Dedifferentiated amniotic fluid mesenchymal stem cell (primary cell): Measurements from ENCODE around the gene FGGY.
A peak's percentile ranks its signal among the peaks of the same experiment; 100 is the strongest.

Experiments
- DNase-seq: peaks from one replicate; pipeline ENCODE4 v3.0.0-alpha.2; 2016; ENCODE audit errors: extremely low spot score

The FGGY gene

DNA sequence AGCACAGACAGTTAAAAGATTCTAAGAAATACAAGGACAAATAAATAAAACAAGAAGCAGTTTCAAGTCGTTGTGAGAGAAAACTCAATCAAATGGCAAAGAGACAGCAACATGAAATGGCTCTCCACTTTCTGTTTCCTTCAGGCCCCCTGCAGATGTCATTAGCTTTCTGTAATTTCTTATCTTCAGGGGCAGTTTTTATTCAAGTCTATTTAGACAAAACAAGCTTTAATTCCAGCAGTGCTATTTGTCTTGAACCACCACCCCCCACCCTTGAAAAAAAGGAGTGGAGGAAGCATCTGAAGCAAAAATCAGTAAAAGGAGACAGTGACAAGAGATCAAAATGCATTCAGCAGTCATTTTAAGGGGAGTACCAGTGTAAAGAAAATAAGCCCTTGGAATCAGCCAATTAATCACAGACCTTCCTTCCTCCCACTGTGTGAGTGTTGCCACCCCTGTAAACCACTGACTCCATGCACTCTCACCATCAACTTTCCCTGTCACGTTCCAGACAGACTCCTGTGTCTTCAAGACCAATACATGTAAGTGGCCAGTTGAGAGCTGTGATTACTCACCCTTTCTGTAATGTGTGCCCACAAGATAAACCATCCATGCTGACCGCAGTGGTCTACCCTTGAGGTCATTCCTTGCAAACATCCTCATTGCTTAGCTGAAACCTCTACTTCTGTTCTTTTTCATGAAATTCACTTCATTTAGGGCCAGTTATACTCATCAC, 381.8 kb downstream of the FGGY start:
- peak; percentile 70 for DNase-seq

- no peak for DNase-seq
Observed at GRCh38 chr1:59680044-59680443, 383.1 kb downstream of the FGGY start.

GRCh38 chr1:59682396-59683080, 385.6 kb downstream of the FGGY start:
- DNase-seq: peak; percentile 47

DNA sequence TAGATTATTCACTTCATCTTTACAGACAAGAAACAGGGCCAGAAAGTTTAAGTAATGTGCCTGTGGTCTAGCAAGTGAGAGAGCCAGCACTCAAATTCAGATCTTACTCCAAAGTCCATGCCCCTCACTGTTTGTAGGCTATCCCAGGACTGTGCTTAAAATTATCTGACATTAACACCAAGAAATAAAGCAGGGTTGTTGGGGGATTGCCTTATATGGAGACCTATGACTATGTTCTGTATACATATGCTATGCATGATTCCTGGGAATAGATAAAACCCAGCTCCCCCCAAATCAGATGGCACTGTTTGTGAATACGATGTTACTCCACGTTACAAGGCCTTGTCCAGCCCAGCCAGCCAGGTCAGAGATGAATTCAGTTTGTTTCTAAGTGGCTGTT, 386.3 kb downstream of the FGGY start:
- no peak for DNase-seq

DNA sequence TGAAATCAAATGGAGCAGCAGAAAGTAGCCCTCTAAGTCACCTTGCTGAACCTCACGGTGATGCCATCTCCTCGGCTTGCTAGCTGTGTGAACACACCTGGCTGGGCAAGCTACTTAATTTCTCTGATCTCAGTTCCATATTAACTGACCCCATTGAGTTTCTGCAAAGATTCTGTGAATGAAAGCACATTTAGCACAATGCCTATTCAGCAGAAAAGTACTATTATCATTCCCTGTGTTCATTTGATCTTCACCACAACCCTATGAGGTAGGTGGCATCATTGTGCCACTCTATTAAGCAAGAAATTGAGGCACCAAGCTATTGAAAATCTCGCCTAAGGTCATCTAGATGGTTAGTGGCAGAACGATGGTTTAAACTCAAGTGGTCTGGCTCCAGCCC, 387.8 kb downstream of the FGGY start:
- DNase-seq: no peak

DNA sequence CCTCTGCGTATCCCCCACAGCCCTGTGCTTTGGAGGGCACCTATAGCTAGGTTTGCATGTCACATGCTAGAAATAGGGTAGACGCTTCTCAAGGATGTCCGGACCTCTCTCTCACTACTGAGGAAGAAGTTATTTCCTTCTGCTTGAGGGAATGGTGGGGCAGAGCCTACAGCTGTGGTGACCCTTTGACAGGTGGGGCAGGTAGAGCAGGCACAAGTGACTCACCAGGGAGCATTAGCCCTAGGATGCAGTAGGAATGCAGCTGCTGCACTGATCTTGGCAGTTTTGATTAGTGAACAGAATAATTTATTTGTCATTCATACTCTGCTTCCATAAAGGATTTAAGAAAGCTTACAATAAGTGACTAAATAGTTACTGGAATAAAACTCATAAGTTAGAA, 388.2 kb downstream of the FGGY start:
- no peak for DNase-seq

- DNase-seq: no peak
Observed at GRCh38 chr1:59685666-59686065, 388.8 kb downstream of the FGGY start.

DNA sequence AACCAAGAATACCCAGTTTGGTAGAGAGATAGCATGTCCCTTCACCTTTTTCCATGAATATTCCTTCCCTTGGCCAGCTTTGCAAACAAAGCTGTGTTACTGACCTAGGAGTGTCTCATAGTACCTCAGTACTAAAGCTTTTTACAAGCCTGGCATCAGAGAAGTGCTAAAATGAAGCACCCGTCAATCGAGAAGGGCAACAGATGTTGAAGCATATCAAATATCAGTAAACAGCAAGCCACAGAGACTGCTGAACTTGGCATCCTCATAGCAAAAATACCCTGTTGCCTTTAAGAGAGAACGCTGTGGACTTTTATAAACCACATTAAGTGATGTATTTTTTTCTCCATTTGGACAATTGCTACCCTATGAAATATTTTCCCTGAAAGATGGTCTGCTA, 389.3 kb downstream of the FGGY start:
- DNase-seq: no peak

DNA sequence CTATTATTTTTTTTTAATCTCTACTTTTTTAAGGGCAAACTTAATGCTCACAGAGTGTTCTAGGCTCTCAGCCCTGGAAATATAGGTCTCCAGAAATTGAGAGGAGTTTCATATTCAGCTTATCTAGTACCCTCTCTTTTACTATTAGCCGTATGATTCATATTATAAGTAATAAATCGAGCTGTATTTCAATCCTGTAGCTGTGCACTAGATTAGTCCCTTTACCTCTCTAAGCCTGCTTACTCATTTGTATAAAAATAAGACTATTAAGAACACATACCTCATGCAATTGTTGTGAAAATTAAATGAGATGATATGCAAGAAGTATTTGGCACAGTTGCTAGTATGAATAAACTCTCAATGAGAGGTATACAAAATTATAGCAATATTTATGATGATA, 389.7 kb downstream of the FGGY start:
- no peak for DNase-seq

DNA sequence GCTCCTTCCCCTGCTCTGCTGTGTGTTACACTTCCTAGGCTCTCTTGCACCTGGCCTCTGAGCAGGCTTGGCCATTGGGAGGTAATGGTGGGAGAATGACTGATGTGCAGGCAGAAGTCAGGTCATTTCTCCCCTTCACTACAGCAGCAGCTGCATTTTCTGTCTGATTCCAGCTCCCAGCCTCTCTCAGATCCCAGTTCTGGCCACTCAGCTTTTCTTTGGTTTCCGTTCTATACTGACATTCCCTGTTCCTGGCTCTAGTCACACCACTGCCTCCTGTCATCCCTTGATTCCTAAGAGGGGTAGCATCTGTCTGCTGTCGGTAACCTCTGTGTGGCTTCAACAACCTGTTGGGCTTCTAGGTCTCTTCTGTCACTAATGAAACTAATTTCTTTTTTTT, 390.2 kb downstream of the FGGY start:
- no peak for DNase-seq

DNA sequence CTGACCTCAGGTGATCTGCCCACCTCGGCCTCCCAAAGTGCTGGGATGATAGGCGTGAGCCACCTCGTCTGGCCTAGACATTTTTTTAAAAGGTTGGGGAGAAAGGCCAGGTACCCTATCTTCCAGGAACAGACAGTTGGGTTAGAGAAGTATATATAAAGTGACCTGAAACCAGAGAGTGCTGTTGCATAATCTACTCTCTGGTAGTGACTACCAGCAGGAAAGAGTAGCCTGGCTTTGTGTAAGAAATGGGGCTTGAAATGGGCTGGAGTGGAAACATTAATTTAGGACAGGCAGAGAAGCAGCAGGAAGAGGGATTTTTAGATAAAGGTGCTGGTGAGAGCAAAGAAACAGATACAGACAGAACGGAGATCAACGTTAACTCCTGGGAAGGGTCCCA, 392.1 kb downstream of the FGGY start:
- DNase-seq: no peak

GRCh38 chr1:59689730-59690129, 392.8 kb downstream of the FGGY start:
- DNase-seq: no peak

GRCh38 chr1:59690171-59690930, 393.5 kb downstream of the FGGY start:
- DNase-seq: no peak

- no peak for DNase-seq
Observed at GRCh38 chr1:59691261-59691660, 394.4 kb downstream of the FGGY start.

GRCh38 chr1:59692591-59692990, 395.7 kb downstream of the FGGY start:
- DNase-seq: peak; percentile 97

DNA sequence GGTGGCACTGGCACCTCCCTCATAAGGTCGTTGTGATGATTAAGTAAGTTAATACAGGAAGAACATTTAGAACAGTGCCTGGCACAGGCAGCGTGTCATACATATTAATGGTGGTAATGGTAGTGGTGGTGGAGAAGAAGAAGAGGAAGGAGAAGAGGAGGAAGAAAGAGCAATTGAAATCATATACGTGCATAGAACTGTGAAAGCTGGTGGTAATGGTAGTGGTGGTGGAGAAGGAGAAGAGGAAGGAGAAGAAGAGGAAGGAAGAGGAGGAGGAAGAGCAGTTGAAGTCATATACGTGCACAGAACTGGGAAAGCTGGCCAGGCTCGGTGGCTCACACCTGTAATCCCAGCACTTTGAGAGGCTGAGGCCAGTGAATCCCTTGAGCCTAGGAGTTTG, 396.5 kb downstream of the FGGY start:
- no peak for DNase-seq

GRCh38 chr1:59695252-59695651, 398.4 kb downstream of the FGGY start:
- DNase-seq: no peak

- DNase-seq: no peak
Observed at GRCh38 chr1:59696421-59697115, 399.7 kb downstream of the FGGY start.

DNA sequence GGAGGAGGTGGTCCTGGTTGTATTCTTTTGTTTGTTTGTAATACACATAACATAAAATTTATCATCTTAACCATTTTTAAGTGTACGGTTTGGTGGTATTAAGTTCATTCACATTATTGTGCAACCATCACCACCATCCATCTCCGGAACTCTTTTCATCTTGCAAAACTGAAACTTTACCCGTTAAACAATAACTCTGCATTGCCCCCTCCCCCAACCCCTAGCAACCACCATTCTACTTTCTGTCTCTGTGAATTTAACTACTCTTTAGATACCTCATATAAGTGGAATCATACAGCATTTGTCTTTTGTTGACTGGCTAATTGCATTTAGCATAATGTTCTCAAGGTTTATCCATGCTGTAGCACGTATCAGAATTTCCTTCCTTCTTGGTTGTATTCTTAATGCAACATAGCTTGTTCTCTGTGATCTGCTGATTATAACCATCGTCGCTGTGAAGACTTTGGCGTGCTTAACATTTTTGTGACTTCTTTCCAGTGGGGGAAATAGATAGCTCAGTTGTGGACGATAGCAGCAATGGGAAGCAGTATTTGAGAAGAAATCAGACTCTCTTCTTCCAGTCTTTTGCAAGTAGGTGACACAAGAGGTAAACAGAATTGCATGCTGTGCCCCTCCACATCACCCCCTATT, 400.4 kb downstream of the FGGY start:
- DNase-seq: no peak

DNA sequence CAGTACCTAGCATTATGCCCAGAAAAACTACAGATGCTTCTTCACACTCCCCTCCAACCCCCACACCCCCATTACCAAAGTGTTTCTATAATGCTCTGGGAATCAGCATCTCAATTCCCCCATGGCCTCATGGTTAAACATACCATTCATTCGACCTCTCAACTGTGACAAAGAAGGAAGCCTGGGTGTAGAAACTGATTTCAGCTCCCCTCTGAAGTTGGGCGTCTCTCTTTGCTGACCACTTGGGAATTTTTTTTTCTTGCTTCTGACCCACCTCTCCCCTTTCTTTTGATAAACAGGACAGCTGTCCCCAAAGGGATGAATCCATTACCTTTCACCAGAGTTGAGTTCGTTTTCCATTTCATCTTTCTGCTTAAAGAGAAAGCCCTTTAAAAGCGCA, 401.5 kb downstream of the FGGY start:
- no peak for DNase-seq

GRCh38 chr1:59699227-59699847, 402.4 kb downstream of the FGGY start:
- peak; percentile 71 for DNase-seq
